ENCODE results near the gene AP1AR.
A peak's percentile ranks its signal among the peaks of the same experiment; 100 is the strongest.

AP1AR gene

DNA sequence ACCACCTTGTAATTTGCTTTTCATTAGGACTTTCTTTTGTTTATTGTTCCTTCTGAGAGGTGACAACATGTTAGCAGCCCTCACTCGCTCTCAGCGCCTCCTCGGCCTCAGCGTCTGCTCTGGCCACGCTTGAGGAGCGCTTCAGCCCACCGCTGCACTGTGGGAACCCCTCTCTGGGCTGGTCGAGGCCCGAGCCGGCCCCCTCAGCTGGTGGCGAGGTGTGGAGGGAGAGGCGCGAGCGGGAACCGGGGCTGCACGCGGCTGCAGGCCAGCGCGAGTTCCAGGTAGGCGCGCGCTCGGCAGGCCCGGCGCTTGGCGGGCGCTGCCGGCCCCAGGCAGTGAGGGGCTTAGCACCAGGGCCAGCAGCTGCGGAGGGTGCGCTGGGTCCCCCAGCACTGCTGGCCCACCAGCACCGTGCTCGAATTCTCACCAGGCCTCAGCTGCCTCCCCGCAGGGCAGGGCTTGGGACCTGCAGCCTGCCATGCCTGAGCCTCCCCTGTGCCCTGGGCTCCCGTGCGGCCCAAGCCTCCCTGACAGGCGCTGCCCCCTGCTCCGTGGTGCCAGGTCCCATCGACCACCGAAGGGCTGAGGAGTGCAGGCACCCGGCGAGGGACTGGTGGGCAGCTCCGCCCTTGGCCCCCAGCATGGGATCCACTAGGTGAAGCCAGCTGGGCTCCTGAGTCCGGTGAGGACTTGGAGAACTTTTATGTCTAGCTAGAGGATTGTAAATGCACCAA is 9.2 kb upstream of the AP1AR start:
- no peak for DNase-seq (ENCODE audit: low read depth)

- DNase-seq (ENCODE audit: low read depth), result no peak
Observed at GRCh38 chr4:112225157-112225556, 6.4 kb upstream of the AP1AR start.

DNA sequence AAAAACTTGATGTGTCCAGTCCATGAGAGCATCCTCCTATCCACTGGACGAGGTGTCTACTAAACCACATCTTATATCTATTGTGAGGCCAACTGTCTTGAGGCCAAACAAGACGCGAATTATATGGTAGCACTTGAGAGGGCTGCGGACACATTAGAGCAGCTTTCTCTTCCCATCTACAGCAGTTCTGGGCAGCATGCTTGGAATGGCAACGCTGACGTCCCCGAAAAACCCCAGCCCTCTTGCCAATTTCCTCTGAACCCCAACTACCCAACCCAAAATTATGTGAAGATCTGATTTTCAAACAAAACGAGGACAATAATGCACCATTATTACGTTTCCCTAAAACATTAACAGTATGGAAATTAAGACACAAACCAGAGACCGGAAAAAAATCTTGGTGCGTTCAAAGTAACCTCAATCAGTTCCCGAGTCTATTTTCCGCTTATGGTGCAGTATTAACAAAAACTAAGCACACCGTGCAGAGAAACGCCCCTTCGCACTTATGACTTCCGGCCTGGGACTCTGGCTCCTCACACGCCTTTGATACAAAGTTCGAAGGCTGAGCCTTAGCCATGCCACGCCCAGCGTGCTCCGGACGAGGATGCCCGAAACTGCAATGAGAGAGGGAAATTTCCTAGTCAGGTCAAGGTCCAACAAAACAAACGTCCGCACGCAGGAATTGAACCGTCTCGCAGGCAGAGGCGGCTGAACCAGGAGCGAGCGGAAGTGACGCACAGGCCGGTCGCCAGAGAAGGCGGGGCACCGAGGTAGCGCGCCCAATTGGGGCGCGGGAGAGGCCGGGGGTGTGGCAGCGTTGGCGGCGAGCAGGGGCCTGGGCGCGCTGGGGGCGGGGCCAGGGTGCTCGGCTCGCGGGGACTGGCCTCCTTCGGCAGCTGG is 458 bp upstream of the AP1AR start:
- DNase-seq (ENCODE audit: low read depth), result peak; percentile 100

DNA sequence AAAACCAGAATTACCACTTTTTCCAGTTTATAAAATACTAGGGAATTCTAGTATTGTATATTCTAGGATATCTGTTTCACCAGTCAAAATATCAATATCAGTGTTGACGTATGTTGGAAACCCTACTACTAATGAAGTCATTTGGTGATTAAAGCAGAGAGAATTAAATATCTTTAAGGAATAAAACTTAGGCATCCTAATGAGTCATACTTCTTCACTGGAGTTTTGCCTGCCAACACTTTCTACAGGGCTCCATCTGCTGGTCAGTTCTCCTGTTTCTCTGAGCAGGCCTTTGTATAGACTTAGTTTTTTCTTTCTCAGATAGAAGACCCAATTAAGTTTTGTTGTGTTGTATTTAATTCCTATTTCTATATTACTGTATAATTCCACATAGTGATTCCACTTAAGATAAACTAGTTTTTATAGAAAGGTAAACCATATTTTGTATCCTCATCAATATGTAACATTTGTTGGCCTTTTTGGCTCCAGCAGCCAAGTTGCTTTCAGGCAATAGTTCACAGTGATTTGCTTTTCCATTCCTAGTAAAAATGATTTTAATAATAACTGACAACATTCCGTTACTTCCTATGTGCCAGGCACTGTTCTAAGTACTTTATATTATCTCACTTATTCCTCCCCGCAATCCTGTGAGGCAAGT is 3.5 kb downstream of the AP1AR start:
- peak; percentile 68 for DNase-seq (ENCODE audit: low read depth)

DNA sequence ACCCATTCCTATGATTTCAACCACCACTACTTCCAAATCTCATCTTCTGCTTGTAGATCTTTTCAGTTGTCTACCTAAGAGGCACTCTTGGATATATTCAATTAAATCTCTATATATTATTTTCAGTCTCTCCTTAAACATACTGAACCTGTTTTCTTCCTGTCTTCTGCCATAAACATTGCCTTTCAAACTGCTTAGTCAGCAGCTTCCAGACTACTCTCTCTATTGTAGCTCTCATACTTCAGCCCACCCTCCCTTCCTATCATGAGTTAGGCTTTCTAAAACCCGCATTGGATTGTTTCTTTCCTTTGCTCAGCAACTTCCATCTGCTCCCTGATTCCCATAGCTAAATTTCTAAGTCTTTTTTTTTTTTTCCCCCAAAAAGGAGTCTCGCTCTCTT is 4.5 kb downstream of the AP1AR start:
- DNase-seq (ENCODE audit: low read depth), result no peak

DNA sequence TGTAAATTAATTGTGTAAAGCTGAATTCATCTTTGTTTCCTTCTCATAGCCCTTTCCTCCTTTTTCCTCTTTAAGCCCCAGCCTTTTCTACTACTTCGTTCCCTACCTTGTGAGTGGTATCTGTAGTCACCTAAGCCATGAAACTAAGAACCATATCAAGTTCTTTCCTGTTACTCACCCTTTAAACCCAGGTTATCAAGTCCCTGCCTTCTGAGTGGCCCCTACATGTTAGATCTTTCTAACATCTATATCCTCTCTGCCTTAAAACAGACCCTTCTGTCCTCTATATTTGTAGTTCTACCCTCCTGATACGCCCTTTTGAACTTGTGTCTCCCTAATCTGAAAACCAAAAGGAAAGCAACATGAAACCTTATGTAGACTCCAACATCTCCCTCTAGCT is 7.2 kb downstream of the AP1AR start:
- DNase-seq (ENCODE audit: low read depth), result no peak

DNA sequence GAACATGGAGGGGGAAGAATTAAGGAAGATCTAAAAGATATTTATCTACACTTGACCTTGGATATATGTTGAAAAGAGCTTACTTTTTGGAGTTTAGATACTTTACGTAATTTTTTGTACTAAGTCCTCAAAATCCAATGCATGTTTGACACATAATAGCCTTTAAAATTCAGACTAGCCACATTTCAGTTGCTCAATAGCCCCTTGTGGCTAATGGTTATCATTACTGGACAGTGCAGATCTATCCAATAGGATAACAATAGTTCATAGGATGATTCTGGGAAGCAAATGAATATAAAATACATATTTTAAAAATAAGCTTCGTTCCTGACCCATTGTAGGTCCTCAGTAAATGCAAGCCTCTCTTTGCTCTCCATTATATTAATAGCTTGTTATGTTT is 13.8 kb downstream of the AP1AR start:
- DNase-seq (ENCODE audit: low read depth), result no peak

GRCh38 chr4:112247021-112247420 is 15.4 kb downstream of the AP1AR start:
- DNase-seq (ENCODE audit: low read depth), result no peak

DNA sequence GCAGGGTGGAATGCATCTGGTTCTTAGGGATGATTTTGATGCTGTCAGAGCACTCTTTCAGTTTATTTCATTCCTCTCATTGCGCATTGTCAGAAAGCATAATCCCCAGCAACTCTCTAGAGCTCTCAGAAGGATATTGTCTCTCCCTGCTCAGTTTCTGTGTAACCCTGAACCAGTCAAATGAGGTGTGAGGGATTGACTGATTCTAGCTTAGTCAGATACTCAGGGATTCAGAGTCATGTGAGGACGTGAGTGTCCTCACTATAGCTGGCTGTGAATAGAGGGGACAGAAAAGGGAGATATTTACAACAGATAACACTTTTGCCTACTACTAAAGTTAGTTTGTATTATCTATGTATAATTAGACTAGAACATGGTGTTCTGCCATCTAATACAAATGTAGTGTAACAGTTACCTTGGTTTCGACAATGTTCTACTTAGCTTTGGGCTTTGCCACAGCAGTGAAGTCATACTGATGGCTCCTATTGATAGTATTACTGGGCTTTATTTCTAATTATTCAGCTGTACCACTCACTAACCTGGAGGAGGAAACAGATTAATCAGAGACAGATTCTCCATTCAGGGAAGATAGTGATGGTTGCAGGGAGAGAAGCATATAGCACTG is 19.5 kb downstream of the AP1AR start:
- no peak for DNase-seq (ENCODE audit: low read depth)

- DNase-seq (ENCODE audit: low read depth), result no peak
Observed at GRCh38 chr4:112252234-112252633, 20.6 kb downstream of the AP1AR start.

DNA sequence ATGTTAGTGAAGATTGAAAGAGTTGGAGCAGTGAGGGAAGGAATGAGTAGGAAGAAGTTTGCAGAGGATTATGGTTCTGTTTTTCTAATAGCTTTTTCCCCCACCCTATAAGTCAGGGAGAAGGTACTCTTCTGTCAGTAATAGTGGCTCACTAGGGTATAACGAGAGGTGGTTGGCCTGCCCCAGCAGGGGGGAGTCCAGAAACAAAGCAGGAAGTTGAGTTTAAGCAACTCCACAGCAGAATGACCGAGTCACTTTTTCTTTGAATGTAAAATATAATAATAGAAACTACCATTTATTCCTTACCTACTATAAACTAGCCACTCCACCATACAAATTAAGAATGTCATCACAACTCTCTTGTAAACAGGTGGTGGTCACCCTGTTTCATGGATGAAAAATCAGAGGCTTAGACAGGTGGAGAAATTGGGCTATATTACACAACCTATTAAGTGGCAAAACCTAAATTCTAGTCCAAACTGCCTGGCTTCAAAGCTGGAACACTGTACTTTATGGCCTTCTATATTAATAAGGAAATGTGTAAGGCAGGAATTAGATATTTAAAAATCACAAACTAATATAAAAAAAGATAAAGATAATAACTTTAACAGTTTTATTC is 21.9 kb downstream of the AP1AR start:
- no peak for DNase-seq (ENCODE audit: low read depth)

- DNase-seq (ENCODE audit: low read depth), result no peak
Observed at GRCh38 chr4:112257098-112257497, 25.5 kb downstream of the AP1AR start.

DNA sequence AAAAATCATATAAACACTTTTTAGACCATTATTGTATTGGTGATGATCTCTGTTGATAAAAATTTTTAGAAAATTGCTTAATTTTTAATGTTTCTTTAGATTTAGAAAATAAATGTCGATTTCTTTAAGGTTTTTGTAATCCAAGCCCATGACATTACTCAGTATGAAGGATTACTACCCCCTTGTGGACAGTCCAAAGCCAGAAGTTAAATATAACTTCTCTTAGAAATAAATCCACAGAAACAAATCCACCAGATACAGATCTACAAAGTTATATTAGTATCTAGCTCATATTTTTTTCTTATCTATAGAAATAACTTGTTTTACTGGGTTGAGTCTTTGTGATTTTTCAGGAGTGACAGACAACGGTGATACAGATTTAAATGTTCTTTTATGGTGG is 35.2 kb downstream of the AP1AR start:
- no peak for DNase-seq (ENCODE audit: low read depth)

DNA sequence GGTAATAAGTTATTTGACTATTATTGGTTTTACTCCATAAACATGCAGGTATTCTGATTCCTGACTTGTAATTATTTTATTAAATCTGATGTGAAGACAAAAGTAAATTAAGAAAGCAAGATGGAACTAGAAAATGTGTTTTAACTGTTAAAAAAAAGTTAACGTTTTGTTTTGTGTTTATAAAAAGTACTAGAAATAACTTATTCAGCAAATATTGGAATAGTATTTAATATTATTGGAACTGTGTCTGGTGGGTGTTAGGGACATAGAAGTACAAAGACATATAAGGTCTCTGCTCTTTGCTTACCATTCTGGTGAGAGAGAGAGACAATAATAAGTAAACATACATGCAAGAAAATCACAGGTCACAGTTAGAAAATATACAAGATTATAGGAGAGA is 38.5 kb downstream of the AP1AR start:
- no peak for DNase-seq (ENCODE audit: low read depth)

- DNase-seq (ENCODE audit: low read depth), result no peak
Observed at GRCh38 chr4:112270640-112271421, 39.2 kb downstream of the AP1AR start.

- no peak for DNase-seq (ENCODE audit: low read depth)
Observed at GRCh38 chr4:112272292-112272691, 40.7 kb downstream of the AP1AR start.

GRCh38 chr4:112274959-112275358 is 43.4 kb downstream of the AP1AR start:
- no peak for DNase-seq (ENCODE audit: low read depth)

DNA sequence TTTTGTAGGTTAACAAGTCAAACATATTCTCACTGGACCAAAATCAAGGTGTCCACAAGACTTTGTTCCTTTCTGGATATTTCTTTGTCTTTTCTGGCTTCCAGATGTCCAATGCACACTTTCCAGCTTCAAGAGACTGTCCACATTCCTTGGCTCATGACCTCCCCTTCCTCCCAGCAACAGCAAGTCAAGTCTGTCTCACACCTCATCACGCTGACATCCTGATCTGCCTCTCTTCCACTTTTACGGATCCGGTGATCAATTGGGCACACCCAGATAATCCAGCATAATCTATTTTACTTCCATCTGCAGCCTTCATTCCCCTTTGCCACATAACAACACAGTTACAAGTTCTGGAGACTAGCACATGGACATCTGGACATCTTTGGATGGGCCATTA is 44.5 kb downstream of the AP1AR start:
- DNase-seq (ENCODE audit: low read depth), result no peak

DNA sequence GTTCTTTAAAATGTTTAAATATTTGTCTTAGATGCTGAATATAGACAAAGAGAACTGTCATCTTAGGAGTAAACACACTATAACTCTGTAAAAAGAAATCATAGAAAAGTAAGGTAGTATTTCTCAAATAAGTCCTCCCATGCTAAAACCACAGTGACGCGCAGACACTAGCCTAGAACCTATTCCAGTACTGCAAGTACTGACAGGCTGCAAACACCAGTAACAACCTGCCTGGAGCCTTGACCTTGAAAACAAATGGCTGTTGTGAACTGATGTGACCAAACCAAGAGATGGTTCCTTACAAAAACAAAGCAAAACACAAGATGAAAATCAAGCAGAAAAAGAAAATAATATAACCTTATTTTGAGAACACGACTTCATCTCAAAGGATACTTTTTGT is 45.6 kb downstream of the AP1AR start:
- DNase-seq (ENCODE audit: low read depth), result no peak

DNA sequence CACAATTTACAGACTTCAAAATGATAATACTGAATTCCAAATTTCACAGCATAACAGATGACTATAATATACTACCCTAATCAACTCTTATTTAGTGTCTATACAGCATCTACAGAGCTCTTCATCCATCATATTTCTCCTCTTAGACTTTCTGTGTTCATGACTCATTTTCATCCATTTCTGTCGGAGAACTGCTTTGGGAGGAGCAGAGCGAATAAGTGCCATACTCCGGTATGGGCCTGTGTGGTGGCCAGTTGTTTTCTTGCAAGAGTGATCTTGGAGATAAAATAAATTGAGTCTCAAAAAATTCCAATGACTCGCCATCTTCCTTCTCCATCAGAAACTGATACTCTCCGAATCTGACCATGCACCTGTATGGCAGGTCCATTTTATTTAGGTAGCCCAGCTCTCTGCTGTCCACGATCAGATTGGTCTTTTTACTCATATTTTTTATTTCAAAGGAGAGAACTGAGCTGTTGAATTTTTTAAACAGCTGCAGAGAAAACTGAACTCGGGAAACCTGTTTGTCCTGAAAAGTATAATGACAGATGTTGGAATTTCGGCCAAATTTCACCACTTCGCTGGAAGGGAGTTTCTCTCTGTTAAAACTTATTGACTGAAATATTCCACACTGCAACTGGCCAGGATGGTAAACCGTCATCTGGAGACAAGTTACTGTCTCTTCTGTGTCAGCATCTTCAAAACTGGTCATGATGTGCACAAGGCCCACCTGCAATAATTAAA is 46.3 kb downstream of the AP1AR start:
- no peak for DNase-seq (ENCODE audit: low read depth)

Measured in HS-27A (cell line).